GM19397 (cell line): ENCODE data around the gene CCR9.

Experiments used
- ATAC-seq: cut with Tn5 transposase; IDR thresholded peaks from one replicate; pipeline ENCODE4 v1.9.1; 2021; ENCODE audit warnings: mild to moderate bottlenecking, moderate library complexity; ENCODE audit not compliant: unreplicated experiment

CCR9 gene

GRCh38 chr3:45936261-45936660 is 49.9 kb downstream of the CCR9 start:
- ATAC-seq = no peak

- ATAC-seq = no peak
These were observed 51.1 kb downstream of the CCR9 start for GRCh38 chr3:45937206-45938042.

- no peak for ATAC-seq
These were observed 51.7 kb downstream of the CCR9 start for GRCh38 chr3:45938043-45938435.

- ATAC-seq = no peak
These were observed 52.5 kb downstream of the CCR9 start for GRCh38 chr3:45938864-45939263.

- ATAC-seq = no peak
These were observed 53.0 kb downstream of the CCR9 start for GRCh38 chr3:45939341-45939771.

GRCh38 chr3:45940004-45940780 is 53.8 kb downstream of the CCR9 start:
- ATAC-seq = no peak

- ATAC-seq = no peak
These were observed 54.5 kb downstream of the CCR9 start for GRCh38 chr3:45940781-45941365.

- no peak for ATAC-seq
These were observed 55.9 kb downstream of the CCR9 start for GRCh38 chr3:45942051-45942825.

GRCh38 chr3:45943207-45943846 is 57.0 kb downstream of the CCR9 start, which contains the start of gene CXCR6:
CXCR6 (plus strand) TSS chr3:45943464; CDS start chr3:45946482, 3,018 bp downstream.
- no peak for ATAC-seq

GRCh38 chr3:45944830-45945620 is 58.7 kb downstream of the CCR9 start:
- no peak for ATAC-seq

- ATAC-seq = no peak
These were observed 60.0 kb downstream of the CCR9 start for GRCh38 chr3:45946307-45946706.

- no peak for ATAC-seq
These were observed 60.5 kb downstream of the CCR9 start for GRCh38 chr3:45946875-45947274.

- no peak for ATAC-seq
These were observed 61.0 kb downstream of the CCR9 start for GRCh38 chr3:45947361-45947760.

GRCh38 chr3:45948311-45948781 is 62.0 kb downstream of the CCR9 start:
- no peak for ATAC-seq

GRCh38 chr3:45948881-45949280 is 62.5 kb downstream of the CCR9 start:
- no peak for ATAC-seq

GRCh38 chr3:45949432-45949831 is 63.1 kb downstream of the CCR9 start:
- no peak for ATAC-seq

- no peak for ATAC-seq
These were observed 63.8 kb downstream of the CCR9 start for GRCh38 chr3:45950131-45950530.

GRCh38 chr3:45950686-45951600 is 64.6 kb downstream of the CCR9 start:
- no peak for ATAC-seq
